Neural cell (in vitro differentiated cells): Measurements from ENCODE around the gene CCDC181. TPM values are rescaled to one million over a fixed set of nuclear protein-coding genes. Genes with fewer than 3 reads are reported as not detected.

Source experiments
- H2AFZ ChIP-seq: fragments of 200-600, 300-800 bp; sonication (generic), shearing (Covaris generic); 2 replicates; pipeline ENCODE4 v1.6.0; 2014; ENCODE audit warnings: low read depth, mild to moderate bottlenecking, antibody characterized with exemption, low read length, moderate library complexity
- H3F3A ChIP-seq: fragments of 200-600 bp; shearing (Covaris generic); 2 replicates; pipeline ENCODE4 v1.6.1; 2016; ENCODE audit warnings: mild to moderate bottlenecking, moderate library complexity, mixed read lengths, antibody characterized with exemption, low read length; ENCODE audit not compliant: insufficient read depth, poor library complexity, severe bottlenecking
- H3K27ac ChIP-seq: fragments of 200-600, 300-800 bp; sonication (generic), shearing (Covaris generic); 2 replicates; pipeline ENCODE4 v1.5.1; 2014; ENCODE audit warnings: mild to moderate bottlenecking, low read length, moderate library complexity
- H3K27me3 ChIP-seq: fragments of 300-800, 200-600 bp; sonication (generic), shearing (Covaris generic); 2 replicates; pipeline ENCODE4 v1.6.0; 2014; ENCODE audit warnings: mild to moderate bottlenecking, low read depth, low read length, moderate library complexity; ENCODE audit not compliant: insufficient read depth
- H3K36me3 ChIP-seq: fragments of 300-800, 200-600 bp; sonication (generic), shearing (Covaris generic); 2 replicates; pipeline ENCODE4 v1.5.1; 2014; ENCODE audit warnings: mild to moderate bottlenecking, antibody characterized with exemption, low read length, moderate library complexity; ENCODE audit not compliant: insufficient read depth
- H3K4me2 ChIP-seq: fragments of 300-800, 200-600 bp; sonication (generic), shearing (Covaris generic); 2 replicates; pipeline ENCODE4 v1.6.0; 2014; ENCODE audit warnings: mild to moderate bottlenecking, low read length
- H3K4me3 ChIP-seq: fragments of 300-800, 200-600 bp; sonication (generic), shearing (Covaris generic); 2 replicates; pipeline ENCODE4 v1.5.1; 2014; ENCODE audit warnings: mild to moderate bottlenecking, low read length, moderate library complexity
- H3K79me2 ChIP-seq: fragments of 200-600 bp; shearing (Covaris generic); replicated peaks from 2 replicates; pipeline ENCODE4 v1.6.0; 2014; ENCODE audit warnings: mild to moderate bottlenecking, low read length, moderate library complexity; ENCODE audit not compliant: insufficient read depth
- H3K9ac ChIP-seq: fragments of 300-800, 200-600 bp; sonication (generic), shearing (Covaris generic); 2 replicates; pipeline ENCODE4 v1.6.1; 2016; ENCODE audit warnings: mild to moderate bottlenecking, low read length, mixed read lengths
- H3K9me2 ChIP-seq: fragments of 200-600 bp; shearing (Covaris generic); 2 replicates; pipeline ENCODE4 v1.6.1; 2016; ENCODE audit warnings: mild to moderate bottlenecking, low read length, mixed read lengths; ENCODE audit not compliant: insufficient read depth
- H3K9me3 ChIP-seq: fragments of 200-600, 300-800 bp; sonication (generic), shearing (Covaris generic); 2 replicates; pipeline ENCODE4 v1.6.1; 2016; ENCODE audit warnings: mild to moderate bottlenecking, mixed run types, low read length, moderate library complexity, mixed read lengths
- H4K20me1 ChIP-seq: fragments of 200-600 bp; shearing (Covaris generic); 2 replicates; pipeline ENCODE4 v1.6.1; 2016; ENCODE audit warnings: mild to moderate bottlenecking, mixed run types; ENCODE audit not compliant: insufficient read depth
- CTCF ChIP-seq: fragments of 450-650 bp; IDR thresholded peaks from 2 replicates; pipeline ENCODE4 v1.5.1; 2014; ENCODE audit warnings: antibody characterized with exemption, mild to moderate bottlenecking, moderate library complexity; ENCODE audit not compliant: poor library complexity, severe bottlenecking
- EP300 ChIP-seq: fragments of 450-650 bp; conservative IDR thresholded peaks from 2 replicates; pipeline ENCODE4 v1.6.1; 2014; ENCODE audit warnings: antibody characterized with exemption, mild to moderate bottlenecking, moderate library complexity; ENCODE audit not compliant: poor library complexity, severe bottlenecking
- MXI1 ChIP-seq: fragments of 450-650 bp; conservative IDR thresholded peaks from 2 replicates; pipeline ENCODE4 v1.6.1; 2014; ENCODE audit warnings: antibody characterized with exemption, mild to moderate bottlenecking; ENCODE audit not compliant: poor library complexity, severe bottlenecking
- POLR2AphosphoS5 ChIP-seq: IDR thresholded peaks from 2 replicates; pipeline ENCODE4 v1.6.1; 2012
- RAD21 ChIP-seq: fragments of 450-650 bp; conservative IDR thresholded peaks from 2 replicates; pipeline ENCODE4 v1.6.1; 2014; ENCODE audit warnings: antibody characterized with exemption, mild to moderate bottlenecking, moderate library complexity
- REST ChIP-seq: IDR thresholded peaks from 2 replicates; pipeline ENCODE4 v1.6.1; 2012; ENCODE audit warnings: borderline replicate concordance
- SMC3 ChIP-seq: fragments of 450-650 bp; conservative IDR thresholded peaks from 2 replicates; pipeline ENCODE4 v1.6.1; 2014; ENCODE audit warnings: antibody characterized with exemption, mild to moderate bottlenecking, moderate library complexity; ENCODE audit not compliant: poor library complexity
- TAF1 ChIP-seq: IDR thresholded peaks from 2 replicates; pipeline ENCODE4 v1.6.1; 2012; ENCODE audit warnings: low read depth
- polyA plus RNA-seq: library from polyadenylated mRNA; depleted of rRNA; stranded (reverse); fragments of >200 nt; gene quantifications from 2 replicates; pipeline ENCODE4 v1.2.3, GENCODE V29; 2014

The CCDC181 gene
- polyA plus RNA-seq, 1 donor from 2014 or later, result 14.7 TPM

- Histone ChIP-seq H3K4me2 (no peak overlapping the region), H4K20me1 (no peaks in the 10 kb centered on the region), H3K9me2 (no peaks in the 10 kb centered on the region)
Observed at GRCh38 chr1:169395955-169396354, 31.3 kb downstream of the CCDC181 start.

GRCh38 chr1:169392406-169392805 is 34.9 kb downstream of the CCDC181 start:
- Histone ChIP-seq H3K79me2 (no peaks in the 10 kb centered on the region), H3K4me2 (no peak overlapping the region), H3K9me3 (no peaks in the 10 kb centered on the region), H2AFZ (no peak overlapping the region), H4K20me1 (no peaks in the 10 kb centered on the region), H3K27ac (no peak overlapping the region), H3K27me3 (no peaks in the 10 kb centered on the region), H3F3A (no peaks in the 10 kb centered on the region), H3K9me2 (no peaks in the 10 kb centered on the region), H3K36me3 (peaks cover 7% of the 10 kb centered on the region), H3K9ac (no peak overlapping the region), H3K4me3 (no peak overlapping the region)
- no peak for TF ChIP-seq RAD21
- TF ChIP-seq TAF1, result no peak
- no peak for TF ChIP-seq SMC3
- no peak for TF ChIP-seq REST
- no peak for TF ChIP-seq POLR2AphosphoS5
- TF ChIP-seq MXI1, result no peak
- TF ChIP-seq EP300, result no peak
- no peak for TF ChIP-seq CTCF

More at GRCh38 chr1:169395955-169396354, 31.3 kb downstream of the CCDC181 start:
- no peaks in the 10 kb centered on the region for H3K9me3 ChIP-seq
- no peak overlapping the region for H2AFZ ChIP-seq
- no peak overlapping the region for H3K27ac ChIP-seq
- H3K9ac ChIP-seq, result no peak overlapping the region
- H3K27me3 ChIP-seq, result no peaks in the 10 kb centered on the region
- H3F3A ChIP-seq, result no peaks in the 10 kb centered on the region
- H3K79me2 ChIP-seq, result no peaks in the 10 kb centered on the region
- no peak overlapping the region for H3K4me3 ChIP-seq
- H3K36me3 ChIP-seq, result peaks cover 4% of the 10 kb centered on the region
- TF ChIP-seq REST, result no peak
- TF ChIP-seq RAD21, result no peak
- no peak for TF ChIP-seq POLR2AphosphoS5
- no peak for TF ChIP-seq CTCF
- no peak for TF ChIP-seq EP300
